Hepatocyte (in vitro differentiated cells): ENCODE results near the gene CCL20. TPM values are rescaled to one million over a fixed set of nuclear protein-coding genes. Genes with fewer than 3 reads are reported as not detected.

ENCODE experiments used
- DNase-seq: peaks from one replicate; pipeline ENCODE4 v3.0.0-alpha.2; 2016; ENCODE audit warnings: low spot score
- H2AFZ ChIP-seq: fragments of 200-600 bp; sonication (generic); 2 replicates; pipeline ENCODE4 v1.6.0; 2016; ENCODE audit warnings: antibody characterized with exemption, mild to moderate bottlenecking
- H3K27ac ChIP-seq: fragments of 200-600 bp; sonication (generic); 2 replicates; pipeline ENCODE4 v1.5.1; 2016; ENCODE audit warnings: mild to moderate bottlenecking
- H3K27me3 ChIP-seq: fragments of 200-600 bp; sonication (generic); 2 replicates; pipeline ENCODE4 v1.6.1; 2016
- H3K36me3 ChIP-seq: fragments of 200-600 bp; sonication (generic); replicated peaks from 2 replicates; pipeline ENCODE4 v1.5.1; 2016; ENCODE audit warnings: low read depth; ENCODE audit not compliant: insufficient read depth
- H3K4me1 ChIP-seq: fragments of 200-600 bp; sonication (generic); 2 replicates; pipeline ENCODE4 v1.5.1; 2016; ENCODE audit warnings: mild to moderate bottlenecking, moderate library complexity; ENCODE audit not compliant: insufficient read depth
- H3K4me2 ChIP-seq: fragments of 200-600 bp; sonication (generic); 2 replicates; pipeline ENCODE4 v1.6.0; 2016
- H3K4me3 ChIP-seq: fragments of 200-600 bp; sonication (generic); 2 replicates; pipeline ENCODE4 v1.5.1; 2016; ENCODE audit warnings: mild to moderate bottlenecking
- H3K79me2 ChIP-seq: fragments of 200-600 bp; sonication (generic); 2 replicates; pipeline ENCODE4 v1.6.0; 2017; ENCODE audit warnings: mild to moderate bottlenecking
- H3K9me2 ChIP-seq: fragments of 200-600 bp; sonication (generic); replicated peaks from 2 replicates; pipeline ENCODE4 v1.6.0; 2017; ENCODE audit warnings: mild to moderate bottlenecking; ENCODE audit not compliant: insufficient read depth
- H3K9me3 ChIP-seq: fragments of 200-600 bp; sonication (generic); 2 replicates; pipeline ENCODE4 v1.5.1; 2016; ENCODE audit warnings: low read depth, mild to moderate bottlenecking
- H4K20me1 ChIP-seq: fragments of 200-600 bp; sonication (generic); 2 replicates; pipeline ENCODE4 v1.6.0; 2016; ENCODE audit warnings: mild to moderate bottlenecking; ENCODE audit not compliant: insufficient read depth, poor library complexity, severe bottlenecking
- EZH2 ChIP-seq: fragments of 200-600 bp; sonication (generic); IDR thresholded peaks from 2 replicates; pipeline ENCODE4 v1.6.1; 2016; ENCODE audit warnings: antibody characterized with exemption, mild to moderate bottlenecking, borderline replicate concordance
- EZH2phosphoT487 ChIP-seq: fragments of 200-600 bp; sonication (generic); IDR thresholded peaks from one replicate; pipeline ENCODE4 v1.6.1; 2018; ENCODE audit warnings: antibody characterized with exemption, mild to moderate bottlenecking, low read depth, moderate library complexity; ENCODE audit not compliant: unreplicated experiment, severe bottlenecking
- WGBS: methylation state at CpG from one replicate; pipeline ENCODE4 v1.1.6; 2016; ENCODE audit warnings: low lambda C conversion rate; ENCODE audit errors: missing lambda C conversion rate; 5-methylcytosine and 5-hydroxymethylcytosine counted together
- polyA plus RNA-seq: library from polyadenylated mRNA; unstranded; fragments of >200 nt; fragmentation: Nextera tagmentation; extraction: Ambion mirVana; gene quantifications from 2 replicates; pipeline ENCODE4 v1.2.1, GENCODE V29; 2016
- total RNA-seq: library from RNA; depleted of rRNA; stranded (reverse); fragments of >200 nt; gene quantifications from 2 replicates; pipeline ENCODE4 v1.2.3, GENCODE V29; 2014
- TF ChIP-seq, protein P1 (sequence below): fragments of 200-600 bp; sonication (generic); IDR thresholded peaks from 2 replicates; pipeline ENCODE4 v1.5.1; 2016; ENCODE audit warnings: antibody characterized with exemption, mild to moderate bottlenecking; ENCODE audit not compliant: poor library complexity

CCL20 gene
- total and polyA plus RNA-seq, 2 experiments from 2014 or later = 80.0 to 112 TPM

DNA sequence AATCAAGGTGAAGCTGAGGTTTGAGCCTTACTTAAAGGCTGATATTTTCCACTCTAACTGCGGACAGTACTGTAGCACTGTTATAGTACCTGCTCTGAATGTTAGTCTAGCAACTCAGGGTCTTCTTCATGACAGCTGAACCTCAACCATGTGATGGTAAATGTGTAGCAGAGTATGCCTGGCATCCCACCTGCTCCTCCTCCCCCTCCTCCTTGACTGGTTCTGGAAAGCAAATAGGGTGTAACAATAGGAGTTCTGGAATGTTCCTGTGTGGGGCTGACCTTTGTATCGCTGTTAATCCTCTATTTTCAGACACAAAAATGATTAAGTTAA is 447 bp upstream of the CCL20 start:
- no peaks in the 10 kb centered on the region for H4K20me1 ChIP-seq
- WGBS = 74% methylated on average over 2 of the region's 2 CpGs
- no peak for TF ChIP-seq EZH2phosphoT487

DNA sequence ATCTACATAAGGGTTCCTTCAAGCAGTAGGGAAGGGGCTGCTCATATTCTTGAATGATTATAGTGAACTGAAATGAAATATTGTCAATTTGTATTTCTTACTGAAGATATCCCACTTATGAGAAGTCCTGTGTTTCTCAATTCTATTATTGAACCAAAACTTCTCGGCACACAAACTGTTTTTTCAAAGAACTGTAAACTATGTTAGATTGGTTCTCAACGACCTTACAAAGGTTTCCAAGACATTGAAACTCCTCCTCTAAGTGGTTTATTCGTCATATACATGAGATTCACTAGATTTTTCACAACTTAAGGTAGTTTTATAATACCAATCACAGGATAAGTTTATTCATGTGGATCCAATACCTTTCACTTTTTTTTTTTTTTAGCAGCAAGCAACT is 1.4 kb downstream of the CCL20 start:
- Histone ChIP-seq H3K9me2 (no peaks in the 10 kb centered on the region), H3K4me3 (no peak overlapping the region), H3K27me3 (no peaks in the 10 kb centered on the region), H3K4me2 (no peak overlapping the region), H3K36me3 (no peaks in the 10 kb centered on the region), H3K79me2 (no peaks in the 10 kb centered on the region), H3K9me3 (no peaks in the 10 kb centered on the region), H3K4me1 (peaks cover 4% of the 10 kb centered on the region), H2AFZ (no peak overlapping the region), H3K27ac (no peak overlapping the region), H4K20me1 (no peaks in the 10 kb centered on the region)
- WGBS = 81% methylated on average over 3 of the region's 3 CpGs
- no peak for DNase-seq
- no peak for TF ChIP-seq EZH2phosphoT487
- TF ChIP-seq, protein P1, sequence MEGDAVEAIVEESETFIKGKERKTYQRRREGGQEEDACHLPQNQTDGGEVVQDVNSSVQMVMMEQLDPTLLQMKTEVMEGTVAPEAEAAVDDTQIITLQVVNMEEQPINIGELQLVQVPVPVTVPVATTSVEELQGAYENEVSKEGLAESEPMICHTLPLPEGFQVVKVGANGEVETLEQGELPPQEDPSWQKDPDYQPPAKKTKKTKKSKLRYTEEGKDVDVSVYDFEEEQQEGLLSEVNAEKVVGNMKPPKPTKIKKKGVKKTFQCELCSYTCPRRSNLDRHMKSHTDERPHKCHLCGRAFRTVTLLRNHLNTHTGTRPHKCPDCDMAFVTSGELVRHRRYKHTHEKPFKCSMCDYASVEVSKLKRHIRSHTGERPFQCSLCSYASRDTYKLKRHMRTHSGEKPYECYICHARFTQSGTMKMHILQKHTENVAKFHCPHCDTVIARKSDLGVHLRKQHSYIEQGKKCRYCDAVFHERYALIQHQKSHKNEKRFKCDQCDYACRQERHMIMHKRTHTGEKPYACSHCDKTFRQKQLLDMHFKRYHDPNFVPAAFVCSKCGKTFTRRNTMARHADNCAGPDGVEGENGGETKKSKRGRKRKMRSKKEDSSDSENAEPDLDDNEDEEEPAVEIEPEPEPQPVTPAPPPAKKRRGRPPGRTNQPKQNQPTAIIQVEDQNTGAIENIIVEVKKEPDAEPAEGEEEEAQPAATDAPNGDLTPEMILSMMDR = no peak

More for the DNA sequence above, 447 bp upstream of the CCL20 start:
- H3K79me2 ChIP-seq = no peaks in the 10 kb centered on the region
- H3K27me3 ChIP-seq = no peaks in the 10 kb centered on the region
- H3K9me3 ChIP-seq = no peaks in the 10 kb centered on the region
- no peaks in the 10 kb centered on the region for H3K9me2 ChIP-seq
- no peak overlapping the region for H2AFZ ChIP-seq
- peak overlapping the region; percentile 28 for H3K4me2 ChIP-seq
- H3K4me1 ChIP-seq = no peaks in the 10 kb centered on the region
- DNase-seq = no peak
- no peaks in the 10 kb centered on the region for H3K36me3 ChIP-seq
- peak overlapping the region; percentile 67 for H3K27ac ChIP-seq
- no peak overlapping the region for H3K4me3 ChIP-seq

DNA sequence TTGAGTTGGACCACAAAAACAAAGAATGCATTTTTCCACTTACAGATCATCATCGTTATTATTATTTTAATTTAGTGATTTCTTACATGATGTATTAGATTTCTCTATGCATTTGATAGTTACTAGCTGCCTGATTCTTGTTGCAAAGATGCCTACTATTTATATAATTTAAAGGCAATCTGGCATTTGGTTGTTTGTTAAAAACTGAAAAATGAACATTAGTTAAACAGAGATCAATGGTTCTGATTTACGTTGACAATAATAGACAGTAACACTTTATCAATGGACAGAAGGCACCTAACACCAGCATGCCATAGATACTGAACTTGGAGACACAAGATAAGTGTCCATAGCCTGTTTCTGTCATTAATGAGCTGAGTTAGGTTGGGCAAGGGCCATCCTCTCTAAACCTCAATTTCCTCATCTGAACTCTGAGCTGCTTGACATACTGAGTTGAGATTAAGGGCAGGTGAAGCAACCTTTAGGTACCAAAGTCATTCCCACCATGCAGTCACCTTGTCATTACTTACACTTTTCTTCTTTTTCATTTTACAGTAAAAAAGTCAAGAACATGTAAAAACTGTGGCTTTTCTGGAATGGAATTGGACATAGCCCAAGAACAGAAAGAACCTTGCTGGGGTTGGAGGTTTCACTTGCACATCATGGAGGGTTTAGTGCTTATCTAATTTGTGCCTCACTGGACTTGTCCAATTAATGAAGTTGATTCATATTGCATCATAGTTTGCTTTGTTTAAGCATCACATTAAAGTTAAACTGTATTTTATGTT is 3.1 kb downstream of the CCL20 start:
- TF ChIP-seq, protein P1 = no peak
- TF ChIP-seq EZH2 (no peak), EZH2phosphoT487 (no peak)
- H3K79me2 ChIP-seq = no peaks in the 10 kb centered on the region
- no peak for DNase-seq
- peak overlapping the region; percentile 36 for H3K4me2 ChIP-seq
- peak overlapping the region; percentile 88 for H3K27ac ChIP-seq
- no peaks in the 10 kb centered on the region for H3K27me3 ChIP-seq
- no peak overlapping the region for H2AFZ ChIP-seq
- H3K4me3 ChIP-seq = no peak overlapping the region
- no peaks in the 10 kb centered on the region for H3K9me3 ChIP-seq
- H3K4me1 ChIP-seq = peaks cover 4% of the 10 kb centered on the region
- no peaks in the 10 kb centered on the region for H3K9me2 ChIP-seq
- 97% methylated on average over 2 of the region's 2 CpGs for WGBS
- H4K20me1 ChIP-seq = no peaks in the 10 kb centered on the region
- H3K36me3 ChIP-seq = no peaks in the 10 kb centered on the region

DNA sequence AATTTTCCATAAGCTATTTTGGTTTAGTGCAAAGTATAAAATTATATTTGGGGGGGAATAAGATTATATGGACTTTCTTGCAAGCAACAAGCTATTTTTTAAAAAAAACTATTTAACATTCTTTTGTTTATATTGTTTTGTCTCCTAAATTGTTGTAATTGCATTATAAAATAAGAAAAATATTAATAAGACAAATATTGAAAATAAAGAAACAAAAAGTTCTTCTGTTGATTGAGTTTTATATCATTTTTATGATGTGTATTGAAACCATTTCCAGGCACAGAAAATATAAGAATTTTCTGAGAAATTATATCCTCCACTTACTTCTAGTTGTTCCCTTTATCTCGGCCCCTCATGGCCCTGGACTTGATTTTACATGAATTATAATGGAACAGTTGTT is 3.7 kb downstream of the CCL20 start:
- H3K36me3 ChIP-seq = no peaks in the 10 kb centered on the region

More for the DNA sequence above, 3.7 kb downstream of the CCL20 start:
- Histone ChIP-seq H3K4me2 (peak overlapping the region; percentile 36), H3K27ac (peak overlapping the region; percentile 88), H3K9me2 (no peaks in the 10 kb centered on the region), H3K4me1 (peaks cover 4% of the 10 kb centered on the region), H2AFZ (no peak overlapping the region), H3K9me3 (no peaks in the 10 kb centered on the region), H3K27me3 (no peaks in the 10 kb centered on the region), H3K4me3 (no peak overlapping the region), H4K20me1 (no peaks in the 10 kb centered on the region), H3K79me2 (no peaks in the 10 kb centered on the region)
- TF ChIP-seq, protein P1 = no peak
- TF ChIP-seq EZH2phosphoT487 (no peak), EZH2 (no peak)
- no peak for DNase-seq
- WGBS = 94% methylated on average over 1 of the region's 1 CpG
